GM18907 (cell line): ENCODE data around the gene NEU3.
"Not testable (repeated sequence)": the region's sequence is repeated elsewhere in the genome, so short reads cannot be mapped to it uniquely, and the experiment has no call there.

Source experiments
- ATAC-seq: cut with Tn5 transposase; IDR thresholded peaks from one replicate; pipeline ENCODE4 v1.9.1; 2021; ENCODE audit warnings: mild to moderate bottlenecking, moderate library complexity; ENCODE audit not compliant: unreplicated experiment

Gene NEU3

GRCh38 chr11:74984070-74984469, 4.7 kb upstream of the NEU3 start:
- ATAC-seq: no peak

GRCh38 chr11:74984730-74985129, 4.0 kb upstream of the NEU3 start:
- ATAC-seq: no peak

GRCh38 chr11:74989260-74989638, 516 bp downstream of the NEU3 start:
- peak; percentile 18 for ATAC-seq

GRCh38 chr11:74990150-74990549, 1.4 kb downstream of the NEU3 start:
- ATAC-seq: not testable (repeated sequence)

GRCh38 chr11:74990941-74991340, 2.2 kb downstream of the NEU3 start:
- no peak for ATAC-seq

GRCh38 chr11:74992852-74993251, 4.1 kb downstream of the NEU3 start:
- peak; percentile 49 for ATAC-seq

- ATAC-seq: no peak
These were observed 12.2 kb downstream of the NEU3 start for GRCh38 chr11:75000975-75001354.

GRCh38 chr11:75001686-75002085, 13.0 kb downstream of the NEU3 start:
- ATAC-seq: no peak

GRCh38 chr11:75002516-75002915, 13.8 kb downstream of the NEU3 start:
- no peak for ATAC-seq

GRCh38 chr11:75004215-75004614, 15.5 kb downstream of the NEU3 start:
- ATAC-seq: no peak

GRCh38 chr11:75011357-75011756, 22.6 kb downstream of the NEU3 start:
- no peak for ATAC-seq

GRCh38 chr11:75011872-75012271, 23.1 kb downstream of the NEU3 start:
- ATAC-seq: no peak

- no peak for ATAC-seq
These were observed 24.3 kb downstream of the NEU3 start for GRCh38 chr11:75013051-75013450.

GRCh38 chr11:75014129-75014528, 25.4 kb downstream of the NEU3 start:
- no peak for ATAC-seq

- not testable (repeated sequence) for ATAC-seq
These were observed 30.5 kb downstream of the NEU3 start for GRCh38 chr11:75019200-75019599.

- ATAC-seq: not testable (repeated sequence)
These were observed 31.6 kb downstream of the NEU3 start for GRCh38 chr11:75020328-75020727.

- peak; percentile 84 for ATAC-seq
These were observed 33.6 kb downstream of the NEU3 start for GRCh38 chr11:75022296-75022695.

- peak; percentile 78 for ATAC-seq
These were observed 34.1 kb downstream of the NEU3 start for GRCh38 chr11:75022759-75023396.

GRCh38 chr11:75023446-75024067, 34.8 kb downstream of the NEU3 start:
- no peak for ATAC-seq

GRCh38 chr11:75024068-75024449, 35.3 kb downstream of the NEU3 start:
- ATAC-seq: no peak

GRCh38 chr11:75024764-75025211, 36.1 kb downstream of the NEU3 start:
- ATAC-seq: no peak

GRCh38 chr11:75025561-75025960, 36.8 kb downstream of the NEU3 start:
- no peak for ATAC-seq

GRCh38 chr11:75028321-75028720, 39.6 kb downstream of the NEU3 start:
- ATAC-seq: no peak
